NB4 (cell line): ENCODE results near the gene HYCC1.

ENCODE experiments used
- CTCF ChIP-seq: IDR thresholded peaks from one replicate; pipeline ENCODE4 v1.5.1; 2012; ENCODE audit warnings: low read depth, low read length
- POLR2A ChIP-seq: IDR thresholded peaks from 2 replicates; pipeline ENCODE4 v1.6.1; 2011; ENCODE audit warnings: mild to moderate bottlenecking; ENCODE audit not compliant: insufficient read length; ENCODE audit errors: extremely low read depth

GRCh38 chr7:23024454-23024853 lies 10.5 kb upstream of the HYCC1 start:
- no peak for TF ChIP-seq POLR2A
- no peak for TF ChIP-seq CTCF
